Measurements from ENCODE around the gene TBXT.
"Not testable (repeated sequence)": the region's sequence is repeated elsewhere in the genome, so short reads cannot be mapped to it uniquely, and the experiment has no call there.

The TBXT gene

GRCh38 chr6:166169549-166170421, 2.1 kb upstream of the TBXT start:
- DNase-seq (ENCODE audit: low spot score), result no peak

- no peak for DNase-seq (ENCODE audit: low spot score)
Measured at GRCh38 chr6:166168616-166169548, 1.2 kb upstream of the TBXT start.

GRCh38 chr6:166167258-166167731, 356 bp downstream of the TBXT start:
- DNase-seq (ENCODE audit: low spot score), result no peak

GRCh38 chr6:166166314-166167257, 1.1 kb downstream of the TBXT start:
- DNase-seq (ENCODE audit: low spot score), result no peak

- DNase-seq (ENCODE audit: low spot score), result no peak
Measured at GRCh38 chr6:166165558-166166313, 1.9 kb downstream of the TBXT start.

- no peak for DNase-seq (ENCODE audit: low spot score)
Measured at GRCh38 chr6:166162599-166163342, 4.9 kb downstream of the TBXT start.

GRCh38 chr6:166157930-166158617, 9.6 kb downstream of the TBXT start:
- DNase-seq (ENCODE audit: low spot score), result no peak

GRCh38 chr6:166156942-166157341, 10.7 kb downstream of the TBXT start:
- no peak for DNase-seq (ENCODE audit: low spot score)

- DNase-seq (ENCODE audit: low spot score), result no peak
Measured at GRCh38 chr6:166153966-166154365, 13.7 kb downstream of the TBXT start.

GRCh38 chr6:166152660-166153059, 15.0 kb downstream of the TBXT start:
- no peak for DNase-seq (ENCODE audit: low spot score)

GRCh38 chr6:166151798-166152197, 15.9 kb downstream of the TBXT start:
- no peak for DNase-seq (ENCODE audit: low spot score)

GRCh38 chr6:166145751-166146150, 21.9 kb downstream of the TBXT start:
- no peak for DNase-seq (ENCODE audit: low spot score)

GRCh38 chr6:166143011-166143410, 24.6 kb downstream of the TBXT start:
- DNase-seq (ENCODE audit: low spot score), result no peak

- no peak for DNase-seq (ENCODE audit: low spot score)
Measured at GRCh38 chr6:166127624-166128472, 39.8 kb downstream of the TBXT start.

GRCh38 chr6:166123115-166123514, 44.5 kb downstream of the TBXT start:
- not testable (repeated sequence) for DNase-seq (ENCODE audit: low spot score)

- DNase-seq (ENCODE audit: low spot score), result no peak
Measured at GRCh38 chr6:166121726-166122125, 45.9 kb downstream of the TBXT start.

- no peak for DNase-seq (ENCODE audit: low spot score)
Measured at GRCh38 chr6:166119116-166119911, 48.3 kb downstream of the TBXT start.

GRCh38 chr6:166115609-166116008, 52.0 kb downstream of the TBXT start:
- no peak for DNase-seq (ENCODE audit: low spot score)
